ENCODE measurements around the gene PTGER3.

The PTGER3 gene

GRCh38 chr1:71049951-71050598 is 2.5 kb upstream of the PTGER3 start:
- DNase-seq: peak; percentile 62

DNA sequence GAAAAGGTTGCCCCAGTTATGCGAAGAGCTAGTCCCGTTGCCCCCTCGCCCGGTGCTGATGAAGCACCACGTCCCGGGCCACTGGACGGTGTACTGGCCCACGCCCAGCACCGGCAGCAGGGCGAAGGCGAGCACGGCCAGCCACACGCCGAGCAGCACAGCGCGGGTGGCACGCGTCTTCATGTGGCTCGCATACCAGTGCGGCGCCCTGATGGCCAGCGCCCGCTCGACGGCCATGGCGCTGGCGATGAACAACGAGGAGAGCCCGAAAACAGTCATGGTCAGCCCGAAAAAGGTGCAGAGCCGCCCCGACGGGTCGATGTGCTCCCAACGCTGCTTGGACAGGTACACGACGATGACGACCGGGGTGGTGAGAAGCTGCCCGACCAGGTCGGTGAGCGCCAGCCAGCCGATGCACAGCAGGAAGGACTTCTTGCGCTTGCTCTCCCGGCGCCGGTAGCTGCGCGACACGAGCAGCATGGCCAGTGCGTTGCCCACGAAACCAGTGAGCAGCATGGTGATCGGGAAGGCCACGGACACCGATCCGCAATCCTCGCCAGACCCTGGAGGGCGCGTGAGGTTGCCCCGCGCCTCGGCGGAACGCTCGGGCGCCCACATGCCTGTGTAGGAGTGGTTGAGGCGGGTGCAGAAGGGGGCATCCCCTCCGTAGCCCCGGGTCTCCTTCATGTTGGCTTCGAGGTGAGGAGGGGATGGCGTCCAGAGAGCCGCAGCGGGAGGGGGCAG is 553 bp downstream of the PTGER3 start:
- no peak for DNase-seq

DNA sequence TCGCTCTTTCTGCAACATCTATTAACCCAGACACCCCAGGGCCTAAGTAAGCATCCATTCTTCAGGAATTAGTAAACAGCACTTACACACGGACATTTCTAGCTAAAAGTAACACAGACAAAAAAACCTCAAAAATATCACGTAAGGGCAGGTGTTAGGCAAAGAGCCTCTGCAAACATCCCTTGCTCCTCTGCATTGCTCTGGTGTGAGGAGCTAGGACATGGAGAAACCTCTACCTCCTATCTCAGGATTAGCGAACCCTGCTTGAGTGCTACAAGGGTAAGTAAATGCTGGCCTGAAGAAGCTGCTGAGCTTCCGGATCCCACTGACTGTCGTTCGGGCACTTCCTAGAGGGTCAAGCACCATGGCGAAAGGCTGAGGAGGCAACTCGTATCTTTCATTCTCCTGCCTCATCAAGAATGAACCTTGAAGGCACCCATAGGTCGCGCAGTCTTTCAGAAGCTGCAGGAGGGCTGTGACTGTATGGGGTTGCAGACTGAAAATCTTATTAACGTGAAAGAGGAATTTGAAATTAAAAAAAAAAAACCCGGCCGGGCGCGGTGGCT is 2.1 kb downstream of the PTGER3 start:
- DNase-seq: no peak

- no peak for DNase-seq
Measured at GRCh38 chr1:71044833-71045232, 2.8 kb downstream of the PTGER3 start.

- no peak for DNase-seq
Measured at GRCh38 chr1:71043065-71043464, 4.6 kb downstream of the PTGER3 start.

DNA sequence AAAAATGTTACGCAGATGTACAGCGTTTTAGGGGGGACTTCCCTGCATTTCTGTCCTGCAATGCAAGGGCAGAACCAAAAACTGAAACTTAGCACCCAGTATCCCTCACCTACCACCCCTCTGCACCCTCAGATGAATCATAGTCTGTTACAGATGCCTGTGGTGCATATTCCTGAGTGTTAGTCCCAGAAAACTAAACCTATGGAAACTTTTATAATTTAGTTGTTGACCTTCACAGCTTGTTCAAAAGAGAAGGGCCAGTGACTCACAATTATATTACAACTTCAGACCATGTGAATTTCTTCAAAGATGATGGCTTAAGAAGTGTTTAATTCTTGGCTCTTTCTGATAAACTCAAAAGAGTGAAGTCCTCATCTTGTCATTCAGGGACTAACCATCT is 5.8 kb downstream of the PTGER3 start:
- no peak for DNase-seq

DNA sequence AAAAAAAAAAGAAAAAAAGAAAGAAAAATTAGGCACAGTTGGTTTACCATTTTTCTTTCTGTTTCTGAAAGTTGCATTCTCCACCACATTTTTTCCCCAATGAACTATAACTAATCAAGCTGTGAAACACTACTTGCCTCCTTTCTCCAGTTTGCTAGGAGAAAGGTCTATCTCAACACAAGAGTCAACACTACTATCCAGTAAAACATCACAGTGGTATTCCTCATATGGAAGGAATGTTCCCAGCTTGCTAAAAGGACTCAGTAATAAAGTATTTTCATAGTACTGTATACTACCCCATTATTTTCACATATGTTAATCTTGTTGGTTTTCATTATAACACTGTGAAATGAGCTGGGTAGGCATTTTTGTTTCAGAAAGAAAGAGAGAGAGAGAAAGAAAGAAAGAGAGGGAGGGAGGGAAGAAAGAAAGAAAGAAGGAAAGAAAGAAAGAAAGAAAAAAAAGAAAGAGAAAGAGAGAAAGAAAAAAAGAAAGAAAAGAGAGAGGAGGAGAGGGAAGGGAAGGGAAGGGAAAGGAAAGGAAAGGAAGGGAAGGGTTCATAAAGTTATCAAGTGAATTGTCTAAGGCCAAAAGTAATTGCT is 7.9 kb downstream of the PTGER3 start:
- DNase-seq: no peak

DNA sequence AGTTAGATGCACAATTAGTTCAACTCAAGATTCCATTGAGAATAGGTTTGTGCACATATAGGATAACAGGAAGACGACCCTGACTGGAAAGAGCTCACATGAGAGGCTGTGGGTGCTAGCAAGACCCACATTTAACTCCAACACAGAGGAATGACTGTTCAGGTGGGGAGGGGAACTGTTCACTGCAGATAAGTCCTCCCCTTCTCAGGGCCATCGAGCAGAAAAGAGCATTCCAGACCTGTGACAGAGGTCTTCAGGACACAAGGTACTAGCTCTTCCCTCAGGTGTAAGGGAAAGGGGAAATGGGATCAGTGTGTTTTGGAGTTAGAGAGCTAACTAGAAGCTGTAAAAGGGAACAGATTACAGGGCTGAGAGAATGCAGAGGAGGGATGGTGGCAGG is 8.7 kb downstream of the PTGER3 start:
- no peak for DNase-seq

DNA sequence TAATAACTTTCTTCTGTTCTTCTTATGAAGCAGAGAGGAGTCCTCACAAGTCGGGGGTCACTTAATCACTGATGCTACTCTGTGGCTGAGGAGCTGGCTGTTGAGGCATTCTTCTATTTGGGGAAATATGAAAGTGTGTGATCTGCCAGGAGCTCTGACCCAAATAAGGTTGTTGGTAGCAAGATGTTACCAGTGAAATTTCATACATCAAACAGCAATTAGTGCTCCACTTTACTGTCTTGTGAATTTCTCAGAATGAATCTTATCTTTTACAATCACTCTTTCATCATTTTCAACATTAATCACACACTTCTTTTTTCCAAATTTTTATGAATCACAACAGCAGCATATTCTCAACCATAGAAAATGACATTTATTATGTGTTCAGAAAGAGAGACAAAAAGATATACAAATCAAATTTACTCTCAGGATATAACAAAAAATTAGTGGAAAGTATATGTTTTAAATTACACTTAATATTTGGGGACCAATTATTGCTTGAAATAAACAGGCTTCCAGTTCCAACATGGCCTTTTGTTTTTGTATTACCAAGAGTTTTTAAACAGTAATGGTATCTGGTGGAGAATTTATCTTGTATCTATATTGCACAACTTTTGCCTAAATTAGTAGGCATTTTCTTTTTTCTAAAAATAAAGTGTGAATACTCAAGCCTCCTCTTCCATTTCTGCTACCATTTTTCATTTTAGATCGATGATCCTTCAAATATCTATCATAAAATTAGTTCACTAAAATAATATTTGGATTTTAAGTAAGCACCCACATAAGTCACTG is 9.6 kb downstream of the PTGER3 start:
- no peak for DNase-seq

DNA sequence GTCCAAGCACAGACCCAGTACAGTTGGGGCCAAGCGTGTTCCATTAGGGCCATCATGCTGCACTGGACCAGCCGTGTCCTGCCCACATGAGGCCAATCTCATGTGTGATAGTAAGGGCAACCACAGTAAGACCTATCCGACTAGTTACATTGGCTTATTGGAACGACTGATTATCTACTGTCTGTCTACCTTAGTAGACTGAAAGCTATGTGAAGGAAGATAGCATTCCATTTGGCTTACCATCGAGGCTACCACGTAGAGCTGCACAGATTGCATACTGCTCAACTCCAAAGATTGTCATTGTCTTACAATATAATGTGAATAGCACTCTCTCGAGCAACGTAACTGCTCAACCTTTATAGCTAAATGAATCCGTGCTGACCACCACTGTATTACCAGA is 10.6 kb downstream of the PTGER3 start:
- no peak for DNase-seq

DNA sequence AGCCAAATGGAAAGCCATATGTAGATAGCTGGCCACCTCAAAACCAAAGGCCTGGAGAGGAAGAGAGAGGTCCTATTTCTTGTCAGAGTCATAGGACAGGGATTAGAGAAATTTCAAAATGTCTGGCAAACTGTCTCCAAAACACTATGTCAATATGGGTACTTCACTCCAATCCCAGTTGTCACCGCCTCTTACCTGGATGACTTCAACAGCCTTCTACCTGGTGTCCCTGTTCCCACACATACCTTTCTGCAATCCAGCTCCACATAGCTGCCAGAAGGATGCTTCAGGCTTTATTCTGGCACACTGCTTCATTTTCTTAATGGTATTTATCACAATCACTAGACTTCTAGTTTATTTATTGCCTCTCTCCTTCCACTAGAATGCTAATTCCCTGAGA is 14.5 kb downstream of the PTGER3 start:
- no peak for DNase-seq

GRCh38 chr1:71031426-71031825 is 16.2 kb downstream of the PTGER3 start:
- no peak for DNase-seq

DNA sequence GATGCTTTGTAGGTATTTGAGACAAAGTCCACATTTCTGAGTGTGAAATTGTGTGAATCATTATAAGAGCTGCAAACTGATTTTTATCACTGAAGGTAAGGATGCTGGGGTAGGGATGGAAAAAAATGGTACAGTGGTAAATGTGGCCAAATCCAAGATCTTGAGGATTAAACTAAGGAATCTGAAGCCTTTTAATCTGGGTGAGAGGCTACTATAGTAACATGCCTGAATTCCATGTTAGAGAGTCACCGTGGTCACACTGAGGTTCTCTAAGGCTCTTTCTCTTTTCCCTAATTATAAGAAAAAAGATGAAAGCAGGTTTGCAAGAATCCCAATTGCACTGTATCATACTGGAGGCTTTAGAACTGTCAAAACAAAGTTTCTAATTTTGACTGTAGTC is 17.6 kb downstream of the PTGER3 start:
- DNase-seq: no peak

GRCh38 chr1:71028981-71029380 is 18.6 kb downstream of the PTGER3 start:
- no peak for DNase-seq

- no peak for DNase-seq
Measured at GRCh38 chr1:71027991-71028390, 19.6 kb downstream of the PTGER3 start.

DNA sequence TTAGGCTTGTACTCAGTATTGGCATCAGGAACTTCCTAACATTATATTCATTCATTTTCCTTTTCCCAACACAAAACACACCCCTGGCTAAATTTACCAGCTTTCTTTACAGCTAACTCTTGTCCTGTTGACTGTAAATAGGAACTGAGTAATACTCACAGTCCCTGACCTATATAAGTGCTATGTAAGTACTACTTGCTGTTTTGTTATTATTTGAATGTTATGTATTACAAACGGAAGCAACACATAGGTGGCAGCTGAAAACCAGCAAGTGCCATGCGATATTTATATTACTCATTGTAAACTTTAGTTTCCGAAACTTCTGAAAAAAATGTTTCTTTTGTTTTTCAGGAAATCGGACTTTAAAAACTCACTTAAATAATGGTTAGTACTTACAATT is 21.5 kb downstream of the PTGER3 start:
- no peak for DNase-seq

- no peak for DNase-seq
Measured at GRCh38 chr1:71023515-71023914, 24.1 kb downstream of the PTGER3 start.

GRCh38 chr1:71019233-71019969 is 28.2 kb downstream of the PTGER3 start:
- DNase-seq: no peak

DNA sequence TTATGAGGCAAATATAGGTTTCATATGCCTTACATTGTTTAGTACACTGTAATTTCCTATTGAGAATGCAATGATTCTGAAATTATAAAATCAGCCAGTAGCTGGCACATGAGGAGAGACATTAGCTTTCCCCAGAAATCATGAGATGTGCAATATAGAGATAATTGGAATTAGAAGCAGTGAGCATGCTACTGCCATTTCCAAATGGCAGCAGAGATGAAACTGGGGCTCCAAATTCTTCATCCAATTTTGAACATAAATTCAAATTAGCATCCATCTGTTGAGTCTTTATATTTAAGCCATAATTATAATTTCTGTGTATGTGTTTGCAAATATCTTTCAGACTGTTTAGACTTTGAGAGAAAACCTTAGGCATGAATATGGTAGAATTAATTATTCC is 28.8 kb downstream of the PTGER3 start:
- DNase-seq: no peak

DNA sequence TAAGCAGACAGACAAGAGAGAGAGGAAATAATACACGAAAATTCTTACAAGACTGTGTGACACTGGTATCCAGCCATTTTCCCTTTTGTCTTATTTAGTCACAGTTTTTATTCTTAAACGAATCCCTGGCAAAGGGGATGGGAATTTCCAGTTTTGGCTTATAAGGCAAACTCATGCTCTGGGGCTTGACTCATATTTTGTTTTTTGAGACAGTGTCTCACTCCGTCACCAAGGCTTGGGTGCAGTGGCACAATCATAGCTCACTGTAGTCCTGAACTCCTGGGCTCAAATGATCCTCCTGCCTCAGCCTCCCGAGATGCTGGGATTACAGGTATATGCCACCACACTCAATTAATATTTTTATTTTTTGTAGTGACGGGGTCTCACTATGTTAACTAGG is 31.9 kb downstream of the PTGER3 start:
- DNase-seq: no peak

DNA sequence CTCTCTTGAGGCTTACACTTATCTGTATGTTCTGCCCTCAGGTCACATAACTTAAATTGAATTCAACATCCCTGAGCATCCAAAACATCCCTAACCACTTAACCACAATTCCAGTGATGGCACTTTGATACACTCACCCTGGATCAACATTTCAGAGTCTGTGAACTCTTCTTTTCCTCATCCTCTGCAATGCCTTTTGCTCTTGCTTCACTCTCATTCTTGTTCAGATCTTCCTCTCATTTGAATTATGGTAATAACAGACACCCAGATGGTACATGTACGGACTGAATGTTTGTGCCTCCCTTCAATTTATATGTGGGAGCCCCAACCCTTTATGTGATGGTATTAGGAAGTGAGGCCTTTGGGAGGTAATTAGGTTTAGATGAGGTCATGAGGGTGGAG is 33.4 kb downstream of the PTGER3 start:
- DNase-seq: no peak

DNA sequence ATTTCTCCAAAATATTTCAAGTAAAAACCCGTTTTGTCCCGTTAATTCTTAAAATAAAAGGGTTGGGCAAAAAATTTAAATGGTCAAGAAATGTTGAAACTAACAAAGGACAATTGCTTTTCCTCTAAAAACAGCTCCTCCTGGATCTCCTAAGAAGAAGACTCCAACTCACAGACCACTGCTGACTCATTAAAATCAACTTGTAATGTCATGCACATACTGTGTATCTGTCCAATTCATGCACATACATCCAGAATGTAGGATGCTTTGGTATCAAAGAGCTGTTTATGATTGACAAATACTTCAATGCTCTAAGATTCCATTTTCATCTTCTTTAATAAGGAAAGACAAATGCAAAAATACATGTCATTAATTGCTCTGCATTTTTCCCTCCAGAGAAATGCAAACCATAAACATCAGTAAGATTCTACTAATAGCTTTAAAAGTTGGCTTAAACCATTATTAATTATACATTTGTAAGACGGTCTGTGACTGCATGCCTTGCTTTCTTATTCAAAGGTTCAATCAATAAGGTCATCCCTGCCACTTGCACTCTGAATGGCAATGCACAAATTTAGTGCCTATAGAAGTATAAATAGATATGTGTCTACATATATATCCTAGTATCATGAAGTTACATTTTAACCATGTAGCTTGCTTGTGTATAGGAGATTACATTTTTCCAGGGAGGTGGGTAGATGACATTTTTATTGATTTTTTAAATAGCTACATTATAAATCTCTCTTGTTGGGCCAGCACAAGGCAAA is 44.7 kb downstream of the PTGER3 start:
- no peak for DNase-seq

All from NCI-H1092 treated with DMSO at 0.1 percent for 48 hours (cell line).